ENCODE measurements around the gene TEN1.
"Not testable (repeated sequence)": the region's sequence is repeated elsewhere in the genome, so short reads cannot be mapped to it uniquely, and the experiment has no call there.

TEN1 gene

DNA sequence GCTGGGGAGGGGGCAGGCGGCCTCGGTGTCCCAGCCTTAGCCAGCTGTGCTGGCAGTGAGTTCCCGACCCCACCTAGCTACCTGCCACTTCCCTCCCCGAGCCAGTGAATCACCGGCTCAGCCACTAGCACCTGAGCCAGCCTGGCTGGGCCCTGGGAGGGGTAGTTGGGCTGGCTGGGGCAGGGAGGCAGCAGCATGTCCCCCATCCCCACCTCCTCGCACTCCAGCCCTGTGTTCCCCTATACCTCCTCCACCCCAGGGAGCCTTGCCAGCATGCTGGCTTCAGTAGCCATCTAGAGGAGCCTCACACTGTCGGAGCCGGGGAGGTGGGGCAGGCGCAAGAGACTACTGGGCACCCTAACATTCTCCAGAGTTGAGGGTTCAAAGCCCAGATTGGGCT is 45.3 kb downstream of the TEN1 start:
- no peak for DNase-seq (ENCODE audit: low spot score)

DNA sequence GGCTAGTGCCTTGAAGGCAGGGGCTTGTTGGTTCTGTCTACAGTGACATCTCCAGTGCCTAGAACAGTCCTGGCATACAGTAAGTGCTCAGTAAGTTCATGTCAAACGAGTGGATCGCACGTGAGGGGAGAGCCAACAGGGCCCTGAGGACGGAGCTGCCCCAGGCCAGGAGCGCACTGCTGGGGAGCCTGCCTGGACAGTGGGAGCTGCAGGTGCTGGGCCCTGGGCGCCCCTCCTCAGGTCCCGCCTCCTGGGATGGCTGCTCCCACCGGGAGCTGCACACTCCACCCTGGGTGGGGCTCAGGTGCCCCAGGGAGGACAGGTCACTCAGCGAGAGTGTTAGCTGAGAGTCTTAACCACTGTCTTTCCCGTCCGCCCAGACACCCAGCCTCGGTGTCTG is 46.3 kb downstream of the TEN1 start:
- no peak for DNase-seq (ENCODE audit: low spot score)

DNA sequence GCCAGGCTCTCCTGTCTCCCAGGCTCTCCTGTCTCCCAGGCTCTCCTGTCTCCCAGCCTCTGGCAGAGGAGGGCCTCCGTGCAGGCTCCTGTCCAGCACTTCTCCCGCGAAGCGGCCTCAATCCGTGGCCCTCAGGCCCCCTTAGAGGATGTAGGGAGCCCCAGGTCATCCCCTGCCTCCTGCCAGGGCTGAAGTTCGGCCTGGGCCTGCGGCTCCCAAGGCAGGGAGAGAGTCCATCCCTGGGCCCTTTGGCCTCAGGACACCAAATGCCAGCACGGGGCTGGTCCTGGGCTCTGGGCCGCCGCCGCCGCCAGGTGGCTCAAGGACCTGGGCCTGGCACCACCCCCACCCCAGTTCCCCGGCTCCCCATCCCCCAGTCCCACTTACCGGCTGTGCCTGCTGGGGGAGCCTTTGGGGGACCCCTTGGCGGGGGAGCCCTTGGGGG is 47.7 kb downstream of the TEN1 start:
- no peak for DNase-seq (ENCODE audit: low spot score)

DNA sequence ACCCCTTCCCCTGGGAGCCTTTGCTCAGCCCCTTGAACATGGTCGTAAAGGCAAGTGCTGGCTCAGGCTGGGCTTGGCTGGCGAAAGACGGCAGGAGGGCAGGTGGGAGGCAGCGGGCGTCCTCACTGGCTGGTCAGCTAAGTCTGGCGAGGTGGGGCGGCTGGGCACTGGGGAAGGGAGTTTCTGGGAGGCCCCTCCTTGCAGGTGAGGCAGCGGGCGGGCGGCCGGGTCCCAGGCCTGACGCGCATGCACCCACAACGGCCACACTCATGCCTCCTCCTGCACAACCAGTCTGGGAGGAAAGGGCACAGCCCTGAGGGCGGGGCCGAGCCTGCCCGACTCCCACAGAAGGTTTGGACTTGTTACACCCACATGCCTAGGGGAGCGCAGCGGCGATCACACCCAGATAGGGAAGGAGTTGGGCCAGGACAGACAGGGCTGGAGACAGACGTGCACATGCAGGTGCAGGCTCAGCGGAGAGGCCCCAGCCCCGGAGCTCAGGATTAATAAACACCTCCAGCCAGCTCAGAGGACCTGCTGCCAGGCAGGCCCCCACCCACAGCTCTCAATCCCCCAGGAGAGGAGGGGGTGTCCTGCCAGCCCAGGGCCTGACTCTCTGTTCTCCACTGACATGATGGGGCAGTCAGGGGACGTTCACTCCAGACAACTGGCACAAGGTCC is 48.3 kb downstream of the TEN1 start, which contains the start of gene EVPL:
TSS of gene EVPL (minus strand) at position 148 of the 681 bp plus-strand sequence. CDS start at position 40, 108 bp downstream.
- DNase-seq (ENCODE audit: low spot score): no peak

DNA sequence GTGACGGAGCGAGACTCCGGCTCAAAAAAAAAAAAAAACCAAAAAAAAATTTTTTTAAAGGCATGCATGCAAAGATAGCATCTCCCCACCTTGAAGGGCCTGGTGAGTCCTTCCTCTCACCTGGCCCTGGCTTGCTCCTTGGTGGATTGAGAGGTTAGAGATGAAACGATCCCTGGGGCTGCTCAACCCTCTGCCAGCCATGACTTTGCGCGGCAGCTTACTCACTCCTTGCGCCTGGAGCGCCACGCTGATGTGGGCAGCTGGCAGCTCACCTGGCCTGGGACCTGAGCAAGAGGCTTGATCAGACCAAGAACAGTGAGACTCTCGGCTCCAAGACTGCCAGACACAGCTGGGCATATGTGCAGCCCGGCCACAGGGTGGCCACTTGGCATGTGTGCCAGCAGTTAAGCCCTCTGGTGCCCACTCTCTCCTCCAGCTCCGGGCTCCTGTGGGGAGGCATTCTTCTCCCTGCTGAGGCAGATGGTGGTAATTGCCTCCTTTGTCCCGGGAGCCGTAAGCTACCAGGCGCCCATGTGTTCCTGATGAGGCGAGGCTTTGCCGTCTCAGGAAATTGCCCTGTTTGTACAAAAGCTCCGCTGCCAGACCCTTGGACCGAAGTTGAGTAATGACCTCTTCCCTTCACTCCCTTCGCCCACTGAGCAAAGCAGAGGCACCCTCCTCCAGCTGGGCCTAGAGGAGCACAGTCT is 53.2 kb downstream of the TEN1 start:
- no peak for DNase-seq (ENCODE audit: low spot score)

DNA sequence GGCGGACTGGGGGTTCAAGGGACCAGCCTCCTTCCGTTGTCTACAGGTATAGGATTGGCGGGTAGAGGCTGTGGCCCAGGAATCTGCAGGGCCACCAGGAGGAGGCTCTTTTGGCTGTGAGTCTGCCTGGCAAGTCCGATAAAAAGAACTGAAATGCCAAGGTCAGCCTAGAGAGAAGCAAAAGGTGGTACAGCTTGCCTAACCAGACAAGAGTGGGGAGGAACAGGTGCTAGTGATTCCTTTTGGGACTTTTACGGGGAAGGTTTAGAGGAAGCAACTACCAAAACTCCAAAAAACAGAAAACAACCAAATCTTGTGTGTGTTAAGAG is 53.7 kb downstream of the TEN1 start:
- DNase-seq (ENCODE audit: low spot score): no peak

DNA sequence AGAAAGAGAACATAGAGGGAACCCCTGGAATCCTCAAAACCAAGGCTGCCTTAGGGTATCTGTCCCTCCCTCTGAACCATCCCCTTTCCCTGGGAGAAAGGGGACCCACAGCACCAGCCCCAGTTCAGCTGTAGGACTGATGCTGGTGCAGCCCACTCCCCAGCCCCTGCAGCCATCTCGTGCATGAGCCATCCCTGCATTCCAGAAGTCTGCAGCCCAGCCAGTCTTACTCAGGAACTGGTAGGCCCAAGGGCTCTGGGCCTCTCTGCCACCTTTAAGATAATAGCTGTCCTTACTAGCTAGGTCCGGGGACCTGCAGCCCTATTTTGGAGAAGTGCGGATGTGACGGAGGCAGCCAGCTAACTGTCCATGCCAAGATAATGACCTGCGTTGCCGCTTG is 54.1 kb downstream of the TEN1 start:
- DNase-seq (ENCODE audit: low spot score): no peak

DNA sequence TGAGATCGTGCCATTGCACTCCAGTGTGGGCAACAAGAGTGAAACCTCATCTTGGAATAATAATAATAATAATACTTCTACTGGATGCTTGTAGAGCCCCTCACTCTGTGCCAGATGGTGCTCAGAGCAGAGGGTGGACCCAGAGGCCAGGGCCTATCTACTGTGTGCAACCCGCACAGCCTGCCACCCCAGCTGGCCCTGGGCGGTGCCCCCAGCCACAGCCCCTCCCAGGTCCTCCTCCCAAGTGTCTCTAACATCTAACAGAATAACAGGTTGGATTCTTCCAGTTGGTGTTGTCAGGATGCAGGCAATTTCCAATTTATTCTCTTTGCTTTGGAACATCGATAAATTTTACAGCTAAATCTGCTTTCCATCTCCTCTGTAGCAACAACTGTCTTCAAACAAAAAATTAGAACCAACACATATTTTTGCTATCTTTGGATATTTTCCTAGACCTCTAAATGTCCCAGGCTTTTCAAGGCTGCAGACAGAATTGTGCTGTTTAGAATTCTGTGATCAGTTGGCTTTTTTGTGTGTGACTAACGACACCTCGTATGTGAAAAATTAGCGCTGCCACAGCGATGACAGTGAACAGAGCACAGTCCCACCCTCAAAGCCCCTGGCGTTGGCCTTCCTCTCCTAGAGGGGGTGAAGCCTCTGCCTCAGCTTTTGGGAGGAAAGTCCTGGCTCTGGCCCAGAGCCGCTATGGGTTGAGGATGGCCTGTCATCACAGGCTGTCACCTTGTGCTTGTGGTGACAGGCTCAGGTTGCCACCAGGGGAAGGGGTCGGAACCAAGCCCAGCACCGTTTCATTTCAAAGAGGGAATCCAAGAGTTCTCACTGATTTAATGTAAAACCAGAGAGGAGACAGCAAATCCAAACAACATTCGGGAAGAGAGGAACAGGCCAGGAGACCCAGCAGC is 55.6 kb downstream of the TEN1 start:
- DNase-seq (ENCODE audit: low spot score): no peak

DNA sequence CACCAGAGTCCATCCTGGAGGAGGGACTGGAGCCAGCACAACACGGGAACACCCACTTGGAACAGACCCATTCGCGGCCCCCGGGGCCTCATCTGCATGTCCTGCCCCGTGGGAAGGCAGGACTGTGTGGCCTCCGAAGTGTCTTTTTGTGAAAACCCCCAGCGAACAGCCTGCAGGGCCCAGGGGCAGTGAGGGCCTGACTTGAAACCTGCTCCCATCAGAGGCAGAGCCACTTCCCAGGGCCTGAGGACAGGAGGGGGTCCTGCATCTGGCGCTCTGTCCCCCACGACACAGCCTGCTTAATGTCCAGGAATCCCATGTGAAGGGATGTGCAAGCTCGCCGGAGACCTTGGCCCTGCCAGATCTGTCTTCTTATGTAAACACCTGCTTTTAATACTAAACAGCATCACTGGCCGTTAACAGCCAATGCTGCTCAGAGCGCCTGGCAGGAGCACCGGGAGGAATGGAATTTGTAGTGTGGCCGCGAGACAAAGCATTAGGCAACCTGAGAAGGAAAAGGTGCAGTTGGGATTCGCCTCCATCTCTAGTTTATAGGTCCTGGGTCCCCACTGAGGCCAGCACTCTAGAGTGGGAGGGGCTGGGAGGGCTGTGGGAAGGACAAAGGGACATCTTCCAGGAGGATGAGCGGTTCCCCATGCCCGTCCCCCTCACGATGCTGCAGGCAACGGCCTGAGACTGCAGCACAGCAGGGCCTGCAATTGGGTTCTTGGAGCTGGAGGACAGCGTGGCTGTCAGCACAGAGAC is 57.6 kb downstream of the TEN1 start:
- DNase-seq (ENCODE audit: low spot score): peak; percentile 64

DNA sequence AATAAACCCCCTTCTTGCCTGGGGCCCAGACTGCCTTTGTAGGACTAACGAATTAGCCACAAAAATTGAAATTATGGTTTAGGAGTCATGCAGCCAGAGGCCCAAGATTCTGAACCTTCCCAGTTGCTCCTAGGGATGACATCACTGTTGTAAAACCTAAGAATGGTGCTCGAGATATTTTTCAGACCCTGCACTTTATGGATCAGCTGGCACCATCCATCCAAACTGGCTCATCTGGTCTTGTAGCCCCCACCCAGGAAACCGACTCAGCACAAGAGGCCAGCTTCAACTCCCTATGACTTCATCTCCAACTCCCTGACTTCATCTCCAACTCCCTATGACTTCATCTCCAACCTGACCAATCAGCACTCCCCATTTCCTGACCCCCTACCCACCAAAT is 59.0 kb downstream of the TEN1 start:
- DNase-seq (ENCODE audit: low spot score): no peak

DNA sequence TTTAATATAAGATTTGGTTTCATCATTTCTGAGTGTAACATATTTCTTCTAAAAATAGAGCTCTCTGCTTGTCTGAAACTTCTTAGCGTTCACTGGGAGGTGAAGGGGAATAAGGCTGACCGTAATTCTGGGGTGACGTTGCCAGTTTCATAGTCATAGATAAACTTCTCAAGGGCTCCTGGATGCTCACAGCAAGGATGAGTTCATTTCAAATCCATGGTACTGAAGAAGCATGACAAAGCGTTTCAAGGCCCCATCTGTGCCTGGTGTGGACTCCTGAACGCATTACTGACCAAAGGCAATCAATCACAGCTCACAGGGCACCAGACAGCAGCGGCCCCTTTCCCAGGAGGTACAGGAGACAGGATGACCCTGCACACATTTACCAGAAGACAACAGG is 60.1 kb downstream of the TEN1 start:
- no peak for DNase-seq (ENCODE audit: low spot score)

DNA sequence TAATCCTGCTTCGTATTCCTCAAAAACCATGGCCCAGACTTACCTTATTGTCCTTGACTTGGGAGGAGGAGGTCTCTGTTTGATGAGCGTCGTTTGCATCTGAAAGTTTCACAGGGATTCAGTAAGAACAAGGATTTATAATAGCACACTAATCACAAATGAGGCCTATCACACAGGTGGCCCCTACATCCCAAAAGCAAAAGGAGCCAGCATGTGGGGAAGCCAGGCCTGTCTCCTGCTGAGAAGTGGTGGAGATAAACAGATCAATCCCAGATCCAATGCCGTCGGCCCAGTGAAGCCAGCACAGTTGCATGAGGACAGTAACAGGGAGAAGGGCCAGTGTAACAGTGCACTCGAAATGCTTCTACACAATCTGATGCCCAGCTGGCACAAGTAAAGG is 61.3 kb downstream of the TEN1 start:
- no peak for DNase-seq (ENCODE audit: low spot score)

DNA sequence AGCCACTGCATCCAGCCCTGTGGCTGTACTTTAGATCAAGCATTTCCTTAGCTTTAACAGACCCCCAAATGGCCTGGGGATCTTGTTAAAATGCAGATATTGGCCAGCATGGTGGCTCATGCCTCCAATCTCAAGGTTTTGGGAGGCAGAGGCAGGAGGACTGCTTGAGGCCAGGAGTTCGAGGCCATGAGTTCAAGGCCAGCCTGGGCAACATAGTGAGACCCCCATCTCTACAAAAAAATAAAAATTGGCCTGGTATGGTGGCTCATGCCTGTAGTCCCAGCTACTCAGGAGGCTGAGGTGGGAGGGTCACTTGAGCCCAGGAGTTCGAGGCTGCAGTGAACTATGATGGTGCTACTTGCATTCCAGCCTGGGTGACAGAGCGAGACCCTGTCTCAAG is 63.8 kb downstream of the TEN1 start:
- DNase-seq (ENCODE audit: low spot score): not testable (repeated sequence)

DNA sequence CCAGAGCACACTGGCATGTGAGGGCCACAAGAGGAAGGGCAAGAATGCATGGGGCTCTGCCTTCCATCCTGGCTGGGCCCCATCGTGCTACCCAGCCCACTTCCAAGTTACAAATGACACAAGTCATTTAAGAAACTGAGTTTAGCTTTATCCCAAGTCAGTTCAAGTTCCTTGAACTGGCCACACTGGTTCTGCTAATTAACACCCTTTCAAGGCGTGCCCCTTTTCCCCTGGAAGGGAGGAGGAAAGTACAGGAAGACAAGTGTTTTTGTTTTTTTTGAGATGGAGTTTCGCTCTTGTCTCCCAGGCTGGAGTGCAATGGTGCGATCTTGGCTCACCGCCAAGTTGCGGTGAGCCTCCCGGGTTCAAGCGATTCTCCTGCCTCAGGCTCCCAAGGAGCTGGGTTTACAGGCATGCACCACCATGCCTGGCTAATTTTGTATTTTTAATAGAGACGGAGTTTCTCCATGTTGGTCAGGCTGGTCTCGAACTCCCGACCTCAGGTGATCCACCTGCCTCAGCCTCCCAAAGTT is 65.5 kb downstream of the TEN1 start:
- DNase-seq (ENCODE audit: low spot score): not testable (repeated sequence)

DNA sequence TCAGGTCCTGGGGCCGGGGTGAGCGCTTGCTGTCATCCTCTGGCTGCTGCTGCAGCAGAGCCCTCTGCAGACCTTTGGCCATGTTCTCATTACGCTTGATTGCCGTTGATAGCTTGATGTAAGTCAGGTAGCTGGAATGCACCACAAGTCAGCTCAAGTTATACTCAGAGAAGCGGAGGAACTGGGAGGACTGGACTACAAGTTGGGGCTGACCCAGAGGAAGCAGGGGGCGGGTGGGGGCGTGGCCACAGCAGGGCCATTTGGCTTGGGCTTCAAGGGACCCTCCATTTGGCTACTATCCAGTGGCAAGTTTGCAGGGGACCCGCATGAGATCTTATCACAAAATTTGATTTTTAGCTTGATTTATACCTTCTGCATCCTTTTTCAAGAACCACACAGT is 67.0 kb downstream of the TEN1 start:
- DNase-seq (ENCODE audit: low spot score): no peak

DNA sequence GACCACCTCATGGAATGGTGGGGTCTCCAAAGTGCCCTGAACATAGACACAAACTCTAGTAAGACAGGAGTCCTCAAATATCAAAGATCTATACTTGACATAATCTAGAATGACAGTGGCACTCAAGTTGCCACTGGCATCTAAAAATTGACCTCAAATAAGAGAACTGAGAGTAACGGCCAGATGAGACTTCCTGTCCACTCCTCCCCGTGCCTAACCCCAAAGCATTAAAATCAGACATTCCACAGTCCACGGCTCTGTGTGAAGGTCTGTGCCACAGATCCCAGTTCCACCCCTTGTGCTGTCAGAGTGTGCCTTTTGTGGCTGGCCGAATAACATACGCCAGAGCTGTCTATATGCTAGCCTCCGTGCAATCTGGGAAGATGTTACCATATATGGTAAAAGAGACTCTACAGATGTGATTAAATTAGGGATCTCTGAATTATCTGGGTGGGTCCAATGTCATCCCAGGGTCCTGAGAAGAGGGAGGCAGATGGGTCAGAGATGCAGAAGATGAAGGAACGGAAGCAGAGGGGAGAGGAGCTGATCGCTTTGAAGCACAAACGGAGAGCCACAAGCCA is 69.1 kb downstream of the TEN1 start:
- peak; percentile 93 for DNase-seq (ENCODE audit: low spot score)

DNA sequence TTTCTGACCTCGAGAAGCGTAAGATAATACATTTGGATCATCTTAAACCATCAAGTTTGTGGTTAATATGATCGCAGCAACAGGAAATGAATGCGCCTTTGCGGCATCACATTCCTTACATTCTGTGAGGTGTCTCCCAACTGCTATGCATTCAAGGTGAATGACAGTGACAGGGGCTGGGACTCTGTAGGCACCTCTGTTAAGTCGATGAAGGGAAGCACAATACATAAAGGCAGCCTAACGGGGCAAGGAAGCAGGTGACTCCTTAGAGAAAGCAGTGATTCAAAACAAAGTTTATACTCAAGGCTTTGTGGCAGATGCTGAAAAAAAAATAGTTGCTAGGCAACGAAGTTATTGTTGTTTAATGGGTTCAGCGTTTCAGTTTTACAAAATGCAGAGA is 69.7 kb downstream of the TEN1 start:
- DNase-seq (ENCODE audit: low spot score): no peak

DNA sequence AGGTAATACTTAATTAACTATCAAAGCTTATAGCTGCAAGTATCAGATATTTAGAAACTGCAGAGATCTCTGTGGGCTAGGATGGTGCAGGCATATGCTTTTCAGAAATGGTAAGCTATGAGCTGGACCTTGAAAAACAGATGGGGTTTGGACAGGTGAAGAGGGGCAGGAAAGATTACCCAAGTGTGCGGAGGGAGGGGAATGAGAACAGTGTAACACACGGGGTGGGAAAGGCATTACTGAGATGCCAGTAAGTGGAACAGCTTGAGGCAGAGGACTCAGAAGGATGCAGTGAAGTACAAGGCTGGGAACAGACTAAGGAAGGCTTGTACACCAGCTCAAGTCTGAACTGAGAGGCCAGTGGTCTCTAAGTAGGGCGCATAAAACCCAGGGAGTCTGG is 70.2 kb downstream of the TEN1 start:
- no peak for DNase-seq (ENCODE audit: low spot score)

DNA sequence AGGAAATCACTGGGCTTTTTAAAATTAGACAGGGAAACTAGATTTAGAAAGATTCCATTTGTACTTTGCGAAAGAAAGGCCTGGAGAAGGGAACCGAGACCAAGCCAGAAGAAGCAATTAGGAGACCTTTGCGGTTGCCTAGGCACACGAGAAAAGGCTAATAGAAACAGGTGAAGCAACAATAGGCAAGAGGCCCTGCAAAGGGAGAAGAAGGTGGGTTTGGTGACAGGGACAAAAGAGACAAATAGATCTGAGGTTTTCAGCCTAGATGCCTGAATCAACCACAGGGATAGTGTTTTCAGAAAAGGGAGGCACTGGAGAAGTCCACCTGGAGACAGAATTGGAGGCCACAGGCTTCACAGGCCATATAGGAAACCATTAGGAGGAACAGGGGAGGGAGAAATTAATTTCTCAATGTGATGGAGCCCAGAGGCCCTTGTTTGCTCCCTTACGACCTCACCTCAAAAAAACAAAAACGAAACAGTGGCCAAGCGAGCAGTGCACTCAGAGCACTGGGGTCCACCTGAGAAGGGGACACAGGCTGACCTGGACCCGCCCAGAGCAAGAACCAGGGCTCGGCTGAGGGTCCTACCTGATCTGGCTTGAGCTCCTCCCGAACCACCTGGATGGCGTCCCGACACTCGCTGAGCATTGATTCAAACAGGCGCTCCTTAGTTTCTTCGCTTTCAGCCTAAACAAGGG is 70.9 kb downstream of the TEN1 start:
- DNase-seq (ENCODE audit: low spot score): no peak
